Stimulated activated CD4-positive, alpha-beta T cell treated with anti-CD3 and anti-CD28 coated beads, Interleukin-12 subunit alpha, Interleukin-12 subunit beta, amount 100 ng/mL, for 48 hours (primary cell): ENCODE data around the gene BTBD3.

Experiments
- DNase-seq, 3 donors: peaks; one replicate each; pipeline ENCODE4 v3.0.0-alpha.2; 2020; ENCODE audit warnings: low read depth in 2 of 3, low spot score in 1 of 3

The BTBD3 gene

GRCh38 chr20:11965602-11966001, 47.9 kb downstream of the BTBD3 start:
- DNase-seq = no peak

GRCh38 chr20:11966186-11966585, 48.5 kb downstream of the BTBD3 start:
- DNase-seq = no peak

GRCh38 chr20:11970243-11970836, 52.6 kb downstream of the BTBD3 start:
- no peak for DNase-seq

GRCh38 chr20:11972478-11972877, 54.8 kb downstream of the BTBD3 start:
- no peak for DNase-seq
